Measurements from ENCODE around the gene ACOD1. TPM values are rescaled to one million over a fixed set of nuclear protein-coding genes. Genes with fewer than 3 reads are reported as not detected.

Gene ACOD1
- total RNA-seq, 1 experiment from 2014 or later, result not detected

DNA sequence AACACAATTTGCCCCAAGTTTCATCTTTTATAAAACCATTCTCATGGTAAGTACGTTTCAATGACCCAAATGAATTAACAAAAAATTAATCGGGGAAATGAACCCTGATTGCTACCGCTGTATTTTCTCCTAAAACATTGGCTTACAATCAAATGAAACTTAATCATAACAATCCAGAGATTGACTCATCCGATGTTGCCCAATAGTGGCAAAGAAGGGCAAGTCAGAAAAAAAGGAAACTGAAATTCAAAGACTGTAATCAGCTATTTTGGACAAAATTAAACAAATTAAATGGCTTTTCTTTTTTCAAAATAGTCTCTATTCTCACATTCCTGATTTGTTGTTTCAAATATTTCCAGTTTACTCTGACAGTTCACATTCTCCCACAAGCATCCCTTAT is 3.9 kb upstream of the ACOD1 start:
- Mint-ChIP-seq H3K27me3 (ENCODE audit: insufficient read depth, unreplicated experiment) (peaks cover 5% of the 10 kb centered on the region), H3K4me3 (ENCODE audit: unreplicated experiment) (no peak overlapping the region), H3K4me1 (ENCODE audit: low read depth, unreplicated experiment) (no peaks in the 10 kb centered on the region), H3K27ac (ENCODE audit: unreplicated experiment) (no peak overlapping the region), H3K9me3 (ENCODE audit: unreplicated experiment) (no peaks in the 10 kb centered on the region), H3K36me3 (ENCODE audit: insufficient read depth, unreplicated experiment) (no peaks in the 10 kb centered on the region)
- Histone ChIP-seq H3K27me3 (replicated peaks; ENCODE audit: control insufficient read depth, insufficient read depth, low read length) (no peaks in the 10 kb centered on the region), H3K4me1 (no peaks in the 10 kb centered on the region), H3K4me3 (ENCODE audit: low read depth, low read length) (no peak overlapping the region), H3K9me3 (no peaks in the 10 kb centered on the region), H3K36me3 (ENCODE audit: control insufficient read depth, insufficient read depth, low read length) (no peaks in the 10 kb centered on the region)
- BruUV-seq (replicated peaks), result no TSS peak
- DNase-seq, result no peak
- TF ChIP-seq, protein P1, sequence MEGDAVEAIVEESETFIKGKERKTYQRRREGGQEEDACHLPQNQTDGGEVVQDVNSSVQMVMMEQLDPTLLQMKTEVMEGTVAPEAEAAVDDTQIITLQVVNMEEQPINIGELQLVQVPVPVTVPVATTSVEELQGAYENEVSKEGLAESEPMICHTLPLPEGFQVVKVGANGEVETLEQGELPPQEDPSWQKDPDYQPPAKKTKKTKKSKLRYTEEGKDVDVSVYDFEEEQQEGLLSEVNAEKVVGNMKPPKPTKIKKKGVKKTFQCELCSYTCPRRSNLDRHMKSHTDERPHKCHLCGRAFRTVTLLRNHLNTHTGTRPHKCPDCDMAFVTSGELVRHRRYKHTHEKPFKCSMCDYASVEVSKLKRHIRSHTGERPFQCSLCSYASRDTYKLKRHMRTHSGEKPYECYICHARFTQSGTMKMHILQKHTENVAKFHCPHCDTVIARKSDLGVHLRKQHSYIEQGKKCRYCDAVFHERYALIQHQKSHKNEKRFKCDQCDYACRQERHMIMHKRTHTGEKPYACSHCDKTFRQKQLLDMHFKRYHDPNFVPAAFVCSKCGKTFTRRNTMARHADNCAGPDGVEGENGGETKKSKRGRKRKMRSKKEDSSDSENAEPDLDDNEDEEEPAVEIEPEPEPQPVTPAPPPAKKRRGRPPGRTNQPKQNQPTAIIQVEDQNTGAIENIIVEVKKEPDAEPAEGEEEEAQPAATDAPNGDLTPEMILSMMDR (IDR thresholded peaks at IDR 0.05; ENCODE audit: insufficient read depth in 1 of 2, low read depth in 1 of 2, low read length in 1 of 2, severe bottlenecking in 1 of 2, unreplicated experiment in 1 of 2), result no peak
- CTCF ChIA-PET, result no interaction called here
- POLR2A ChIA-PET, result no interaction called here
- intact Hi-C loops (cut with micrococcal nuclease; ENCODE audit: unreplicated experiment), result no loop called here

DNA sequence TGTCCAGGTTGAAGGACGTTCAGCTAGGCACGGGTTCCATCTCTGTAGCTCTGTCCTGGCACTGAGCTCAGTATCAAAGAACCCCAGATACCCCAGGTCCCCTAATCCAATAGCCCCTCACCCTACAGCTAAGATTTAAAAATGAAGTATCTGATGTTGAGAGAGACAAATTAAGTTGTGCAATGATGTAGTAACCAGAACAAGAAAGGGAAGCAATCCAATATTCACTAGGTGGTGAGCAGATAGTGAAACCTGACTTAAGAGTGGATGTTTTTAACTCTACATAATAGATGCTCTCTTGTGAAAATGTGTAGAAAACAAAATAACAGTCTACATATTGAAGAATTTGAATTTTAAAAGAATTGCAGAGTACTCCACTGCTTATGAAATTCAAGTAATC is 1.8 kb downstream of the ACOD1 start:
- CTCF ChIA-PET, result no interaction called here
- no peaks in the 10 kb centered on the region for H3K4me1 Mint-ChIP-seq (ENCODE audit: low read depth, unreplicated experiment)

DNA sequence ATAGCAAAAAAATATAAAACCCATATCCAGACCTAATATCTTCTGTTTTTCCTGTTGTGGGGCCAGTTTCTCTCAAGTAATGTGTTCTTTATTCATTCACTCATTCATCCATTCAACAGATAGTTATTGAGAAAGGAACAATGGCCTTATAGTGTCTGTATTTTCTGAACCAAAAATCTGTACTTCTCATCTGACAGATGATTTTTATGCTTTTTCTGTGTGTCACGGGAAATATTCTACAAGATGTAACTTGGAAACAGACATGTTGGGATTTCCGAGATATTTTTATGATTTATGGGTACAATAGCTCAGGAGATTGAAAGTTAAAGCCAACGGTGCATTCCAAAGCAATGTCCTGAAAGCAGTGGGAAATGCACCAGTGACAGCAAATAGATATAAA is 5.7 kb downstream of the ACOD1 start:
- POLR2A ChIA-PET, result no interaction called here
- peaks cover 5% of the 10 kb centered on the region for H3K27me3 Mint-ChIP-seq (ENCODE audit: insufficient read depth, unreplicated experiment)
- no TSS peak for BruUV-seq (replicated peaks)
- H3K36me3 Mint-ChIP-seq (ENCODE audit: insufficient read depth, unreplicated experiment), result no peaks in the 10 kb centered on the region
- H3K4me1 ChIP-seq, result no peaks in the 10 kb centered on the region
- H3K4me3 Mint-ChIP-seq (ENCODE audit: unreplicated experiment), result no peak overlapping the region
- peaks cover 10% of the 10 kb centered on the region for H3K9me3 Mint-ChIP-seq (ENCODE audit: unreplicated experiment)
- CTCF ChIA-PET, result interaction anchor here (1.0 kb wide), 1 partner anchor 26 kb away, joined by 3 read pairs; no protein-coding TSS in a partner anchor
- H3K4me1 Mint-ChIP-seq (ENCODE audit: low read depth, unreplicated experiment), result no peaks in the 10 kb centered on the region
- no peaks in the 10 kb centered on the region for H3K36me3 ChIP-seq (ENCODE audit: control insufficient read depth, insufficient read depth, low read length)
- TF ChIP-seq, protein P1 (IDR thresholded peaks at IDR 0.05; ENCODE audit: insufficient read depth in 1 of 2, low read depth in 1 of 2, low read length in 1 of 2, severe bottlenecking in 1 of 2, unreplicated experiment in 1 of 2), result no peak
- H3K27ac Mint-ChIP-seq (ENCODE audit: unreplicated experiment), result no peak overlapping the region
- DNase-seq, result no peak
- intact Hi-C loops (cut with micrococcal nuclease; ENCODE audit: unreplicated experiment), result loop anchor here (1.0 kb wide), 1 partner anchor 26 kb away; no protein-coding TSS in a partner anchor
- no peak overlapping the region for H3K4me3 ChIP-seq (ENCODE audit: low read depth, low read length)
- H3K27me3 ChIP-seq (replicated peaks; ENCODE audit: control insufficient read depth, insufficient read depth, low read length), result no peaks in the 10 kb centered on the region
- H3K9me3 ChIP-seq, result no peaks in the 10 kb centered on the region; the same call in 1 of the 2 replicates

More for the DNA sequence above, 1.8 kb downstream of the ACOD1 start:
- POLR2A ChIA-PET, result no interaction called here
- Mint-ChIP-seq H3K27me3 (ENCODE audit: insufficient read depth, unreplicated experiment) (peaks cover 7% of the 10 kb centered on the region), H3K9me3 (ENCODE audit: unreplicated experiment) (no peaks in the 10 kb centered on the region), H3K4me3 (ENCODE audit: unreplicated experiment) (no peak overlapping the region), H3K36me3 (ENCODE audit: insufficient read depth, unreplicated experiment) (no peaks in the 10 kb centered on the region), H3K27ac (ENCODE audit: unreplicated experiment) (no peak overlapping the region)
- DNase-seq, result no peak
- Histone ChIP-seq H3K4me1 (no peaks in the 10 kb centered on the region), H3K9me3 (no peaks in the 10 kb centered on the region), H3K27me3 (replicated peaks; ENCODE audit: control insufficient read depth, insufficient read depth, low read length) (no peaks in the 10 kb centered on the region), H3K36me3 (ENCODE audit: control insufficient read depth, insufficient read depth, low read length) (no peaks in the 10 kb centered on the region), H3K4me3 (ENCODE audit: low read depth, low read length) (no peak overlapping the region)
- no TSS peak for BruUV-seq (replicated peaks)
- intact Hi-C loops (cut with micrococcal nuclease; ENCODE audit: unreplicated experiment), result no loop called here
- TF ChIP-seq, protein P1 (IDR thresholded peaks at IDR 0.05; ENCODE audit: insufficient read depth in 1 of 2, low read depth in 1 of 2, low read length in 1 of 2, severe bottlenecking in 1 of 2, unreplicated experiment in 1 of 2), result no peak

All from Caco-2 (cell line).